Astrocyte (in vitro differentiated cells and primary cell): ENCODE data around the gene IDNK. TPM values are rescaled to one million over a fixed set of nuclear protein-coding genes. Genes with fewer than 3 reads are reported as not detected.

Experiments used
- DNase-seq: peaks from one replicate; pipeline ENCODE4 v3.0.0-alpha.2; 2010; ENCODE audit warnings: low read depth
- FAIRE-seq: peaks from 2 replicates; lab custom pipeline; 2011; peaks lifted over from hg19 to GRCh38; lab: Jason Lieb, UNC
- H2AFZ ChIP-seq: 2 replicates; pipeline ENCODE4 v1.6.0; 2012; ENCODE audit warnings: low read depth, low read length, inconsistent platforms
- H3K27ac ChIP-seq: 2 replicates; pipeline ENCODE4 v1.5.1; 2011; ENCODE audit warnings: low read depth, low read length, inconsistent platforms
- H3K27me3 ChIP-seq: 2 replicates; pipeline ENCODE4 v1.6.0; 2011; ENCODE audit warnings: low read length, inconsistent platforms; ENCODE audit not compliant: insufficient read depth
- H3K36me3 ChIP-seq: 2 replicates; pipeline ENCODE4 v1.5.1; 2011; ENCODE audit warnings: low read length, inconsistent platforms; ENCODE audit not compliant: insufficient read depth
- H3K4me1 ChIP-seq: 2 replicates; pipeline ENCODE4 v1.5.1; 2011; ENCODE audit warnings: low read length, inconsistent platforms; ENCODE audit not compliant: insufficient read depth
- H3K4me2 ChIP-seq: 2 replicates; pipeline ENCODE4 v1.6.0; 2012; ENCODE audit warnings: low read length, inconsistent platforms
- H3K4me3 ChIP-seq: 2 replicates; pipeline ENCODE4 v1.5.1; 2011; ENCODE audit warnings: low read depth, mild to moderate bottlenecking, low read length, inconsistent platforms; ENCODE audit not compliant: insufficient read depth
- H3K79me2 ChIP-seq: 2 replicates; pipeline ENCODE4 v1.6.0; 2012; ENCODE audit warnings: mild to moderate bottlenecking, low read length, inconsistent platforms; ENCODE audit not compliant: insufficient read depth
- H3K9ac ChIP-seq: 2 replicates; pipeline ENCODE4 v1.6.0; 2012; ENCODE audit warnings: mild to moderate bottlenecking, low read length, inconsistent platforms
- H3K9me3 ChIP-seq: 2 replicates; pipeline ENCODE4 v1.5.1; 2012; ENCODE audit warnings: low read depth, mild to moderate bottlenecking, low read length, inconsistent platforms; ENCODE audit not compliant: insufficient read depth
- H4K20me1 ChIP-seq: 2 replicates; pipeline ENCODE4 v1.6.0; 2012; ENCODE audit warnings: low read length, inconsistent platforms; ENCODE audit not compliant: insufficient read depth
- H3K27ac Mint-ChIP-seq: one replicate; pipeline ENCODE4 v1.8.0; 2021; ENCODE audit warnings: mild to moderate bottlenecking, mixed read lengths; ENCODE audit not compliant: unreplicated experiment
- H3K27me3 Mint-ChIP-seq: one replicate; pipeline ENCODE4 v1.8.0; 2021; ENCODE audit warnings: low read depth, mixed read lengths; ENCODE audit not compliant: unreplicated experiment
- H3K36me3 Mint-ChIP-seq: one replicate; pipeline ENCODE4 v1.8.0; 2021; ENCODE audit warnings: low read depth, mixed read lengths; ENCODE audit not compliant: unreplicated experiment
- H3K4me1 Mint-ChIP-seq: one replicate; pipeline ENCODE4 v1.8.0; 2021; ENCODE audit warnings: low read depth, mixed read lengths; ENCODE audit not compliant: unreplicated experiment
- H3K4me3 Mint-ChIP-seq: one replicate; pipeline ENCODE4 v1.8.0; 2021; ENCODE audit warnings: mild to moderate bottlenecking, moderate library complexity, mixed read lengths; ENCODE audit not compliant: unreplicated experiment
- H3K9me3 Mint-ChIP-seq: one replicate; pipeline ENCODE4 v1.8.0; 2021; ENCODE audit warnings: mild to moderate bottlenecking, mixed read lengths; ENCODE audit not compliant: unreplicated experiment
- CTCF ChIP-seq: IDR thresholded peaks from 2 replicates; pipeline ENCODE4 v1.5.1; 2011; ENCODE audit warnings: low read depth, mild to moderate bottlenecking, inconsistent platforms, low read length, moderate library complexity; ENCODE audit not compliant: insufficient read depth
- EZH2 ChIP-seq: IDR thresholded peaks from 2 replicates; pipeline ENCODE4 v1.6.1; 2012; ENCODE audit warnings: mild to moderate bottlenecking, low read length, inconsistent platforms; ENCODE audit not compliant: insufficient read depth
- total RNA-seq: library from RNA; stranded (reverse); gene quantifications from 2 replicates; pipeline ENCODE4 v1.2.1, GENCODE V29; 2021

Gene IDNK
- total RNA-seq, 1 donor from 2014 or later, result 1.8 TPM

DNA sequence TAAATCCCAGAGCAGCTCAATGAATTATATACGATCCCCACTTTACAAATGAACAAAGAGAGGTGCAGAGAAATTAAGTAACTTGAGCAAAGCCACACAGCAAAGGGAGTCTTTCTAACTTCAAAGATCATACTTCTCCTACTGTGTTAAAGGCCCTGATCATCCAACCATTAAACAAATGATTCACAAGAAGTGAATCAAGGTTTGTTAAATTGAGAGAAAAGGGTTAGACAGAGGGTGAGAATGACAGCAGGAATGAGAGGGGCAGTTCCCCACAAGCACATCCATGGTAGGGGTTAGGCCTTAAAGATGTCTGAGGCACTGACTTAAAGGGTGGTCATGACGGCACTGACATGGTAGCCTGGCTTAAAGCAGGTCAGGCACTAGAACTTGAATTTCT is 10.7 kb downstream of the IDNK start:
- Histone ChIP-seq H3K27ac (no peak overlapping the region), H2AFZ (no peak overlapping the region), H3K4me1 (no peaks in the 10 kb centered on the region), H3K27me3 (no peaks in the 10 kb centered on the region), H3K4me2 (no peak overlapping the region), H3K4me3 (no peak overlapping the region), H3K9ac (no peak overlapping the region), H3K79me2 (no peaks in the 10 kb centered on the region), H3K9me3 (no peaks in the 10 kb centered on the region), H3K36me3 (no peaks in the 10 kb centered on the region), H4K20me1 (no peaks in the 10 kb centered on the region)
- Mint-ChIP-seq H3K27me3 (no peaks in the 10 kb centered on the region), H3K4me3 (no peak overlapping the region), H3K36me3 (peaks cover 3% of the 10 kb centered on the region), H3K4me1 (no peaks in the 10 kb centered on the region), H3K27ac (peak overlapping the region; percentile 3), H3K9me3 (no peaks in the 10 kb centered on the region)
- DNase-seq (no peak), FAIRE-seq (no peak)
- no peak for TF ChIP-seq CTCF
- TF ChIP-seq EZH2, result no peak

GRCh38 chr9:83636813-83637212 is 13.9 kb downstream of the IDNK start:
- H3K79me2 ChIP-seq, result no peaks in the 10 kb centered on the region
- no peak overlapping the region for H2AFZ ChIP-seq
- H3K36me3 Mint-ChIP-seq, result no peaks in the 10 kb centered on the region
- H3K27me3 ChIP-seq, result no peaks in the 10 kb centered on the region
- H3K4me3 ChIP-seq, result no peak overlapping the region
- H3K27ac ChIP-seq, result no peak overlapping the region
- H3K9me3 Mint-ChIP-seq, result no peaks in the 10 kb centered on the region
- DNase-seq, result no peak
- no peaks in the 10 kb centered on the region for H3K27me3 Mint-ChIP-seq
- no peak overlapping the region for H3K9ac ChIP-seq
- no peaks in the 10 kb centered on the region for H3K4me1 Mint-ChIP-seq
- no peak for TF ChIP-seq EZH2
- no peak for TF ChIP-seq CTCF
- FAIRE-seq, result peak; percentile 52
- no peak overlapping the region for H3K27ac Mint-ChIP-seq
- no peak overlapping the region for H3K4me3 Mint-ChIP-seq
- H4K20me1 ChIP-seq, result no peaks in the 10 kb centered on the region
- H3K9me3 ChIP-seq, result no peaks in the 10 kb centered on the region
- H3K36me3 ChIP-seq, result no peaks in the 10 kb centered on the region
- H3K4me2 ChIP-seq, result no peak overlapping the region
- no peaks in the 10 kb centered on the region for H3K4me1 ChIP-seq

DNA sequence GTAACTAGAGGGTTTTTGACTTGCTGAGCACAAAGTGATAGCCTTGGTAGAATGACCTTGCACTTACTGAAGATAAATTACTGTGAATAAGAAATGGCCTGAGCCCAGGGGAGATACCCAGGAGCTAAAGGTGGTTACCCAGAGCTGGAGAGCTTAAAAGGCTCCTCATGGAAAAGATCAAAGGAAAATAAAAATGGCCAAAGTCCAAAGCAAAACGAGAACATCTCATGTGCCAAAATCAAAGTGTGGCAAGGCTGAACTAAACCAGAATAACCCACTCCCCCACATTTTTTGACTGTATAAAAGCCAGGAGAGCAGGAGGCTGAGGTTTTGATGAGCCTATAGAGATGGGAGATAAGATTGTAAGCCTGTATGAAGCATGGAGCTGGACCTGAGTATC is 14.4 kb downstream of the IDNK start:
- no peak overlapping the region for H3K27ac ChIP-seq
- no peak for DNase-seq
- Mint-ChIP-seq H3K9me3 (no peaks in the 10 kb centered on the region), H3K4me1 (no peaks in the 10 kb centered on the region), H3K27ac (no peak overlapping the region), H3K36me3 (no peaks in the 10 kb centered on the region), H3K27me3 (no peaks in the 10 kb centered on the region), H3K4me3 (no peak overlapping the region)
- no peaks in the 10 kb centered on the region for H3K4me1 ChIP-seq
- H3K79me2 ChIP-seq, result no peaks in the 10 kb centered on the region
- H3K36me3 ChIP-seq, result no peaks in the 10 kb centered on the region
- no peaks in the 10 kb centered on the region for H3K9me3 ChIP-seq
- H4K20me1 ChIP-seq, result no peaks in the 10 kb centered on the region
- no peak overlapping the region for H2AFZ ChIP-seq
- TF ChIP-seq CTCF (no peak), EZH2 (no peak)
- no peak overlapping the region for H3K4me2 ChIP-seq
- FAIRE-seq, result no peak
- no peak overlapping the region for H3K4me3 ChIP-seq
- no peak overlapping the region for H3K9ac ChIP-seq
- H3K27me3 ChIP-seq, result no peaks in the 10 kb centered on the region
